Kidney epithelial cell (primary cell): ENCODE results near the gene FANCF. TPM values are rescaled to one million over a fixed set of nuclear protein-coding genes. Genes with fewer than 3 reads are reported as not detected.

ENCODE experiments used
- DNase-seq: peaks from one replicate; pipeline ENCODE4 v3.0.0-alpha.2; 2010; ENCODE audit warnings: low read depth
- H3K27me3 ChIP-seq: 2 replicates; pipeline ENCODE4 v1.6.0; 2011; ENCODE audit warnings: low read length; ENCODE audit not compliant: control insufficient read depth, insufficient read depth
- H3K36me3 ChIP-seq: 2 replicates; pipeline ENCODE4 v1.5.1; 2011; ENCODE audit warnings: low read length; ENCODE audit not compliant: control insufficient read depth, insufficient read depth
- H3K4me3 ChIP-seq: 2 replicates; pipeline ENCODE4 v1.5.1; 2011; ENCODE audit warnings: low read depth, mild to moderate bottlenecking, control low read depth, low read length
- total RNA-seq: library from RNA; depleted of rRNA; stranded (reverse); fragments of >200 nt; gene quantifications from 2 replicates; pipeline ENCODE4 v1.2.3, GENCODE V29; 2015
- TF ChIP-seq, protein P1 (sequence below): IDR thresholded peaks from 2 replicates; pipeline ENCODE4 v1.5.1; 2011; ENCODE audit warnings: mild to moderate bottlenecking, moderate library complexity, low read length, control low read depth, inconsistent platforms; ENCODE audit not compliant: insufficient read depth, poor library complexity, severe bottlenecking

Gene FANCF
- total RNA-seq, 1 donor from 2014 or later = 19.2 TPM

DNA sequence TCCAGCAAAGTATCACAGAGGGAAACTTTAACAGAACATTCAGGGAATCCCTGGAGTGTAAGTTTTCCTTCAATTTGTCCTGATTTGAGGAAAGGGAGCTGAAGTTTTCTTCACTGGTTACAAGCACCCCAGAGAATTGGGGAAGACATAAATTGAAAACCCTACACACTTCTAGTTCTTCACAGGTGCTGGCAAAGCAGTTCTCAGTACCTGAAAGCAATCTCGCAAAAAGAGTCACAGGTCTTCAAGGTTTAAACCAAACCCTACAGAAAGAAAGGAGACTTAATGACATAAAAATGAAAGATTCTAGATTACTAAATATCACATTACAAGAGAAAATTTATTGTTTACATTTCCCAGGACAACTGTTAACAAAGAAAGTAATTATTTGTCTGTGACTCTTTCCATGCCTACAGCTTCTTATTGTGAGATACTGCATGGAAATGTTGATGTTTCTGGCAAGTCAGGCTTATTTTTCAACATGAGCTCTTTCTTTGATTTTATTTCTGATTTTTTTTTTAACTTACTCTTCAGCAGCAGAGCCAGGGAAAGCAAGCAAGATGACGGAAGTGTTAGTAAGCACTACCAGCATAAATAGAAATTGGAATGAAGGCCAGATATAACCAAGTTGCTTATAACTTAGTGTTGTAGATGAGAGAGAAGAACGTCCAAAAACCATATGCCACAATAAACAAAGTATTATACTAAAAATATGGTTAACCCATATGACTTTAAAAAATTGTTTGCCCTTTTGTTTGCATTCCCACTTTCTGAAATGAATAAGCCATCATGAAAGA, 44.1 kb downstream of the FANCF start:
- no peaks in the 10 kb centered on the region for H3K27me3 ChIP-seq
- no peak for DNase-seq
- no peaks in the 10 kb centered on the region for H3K36me3 ChIP-seq
- TF ChIP-seq, protein P1, sequence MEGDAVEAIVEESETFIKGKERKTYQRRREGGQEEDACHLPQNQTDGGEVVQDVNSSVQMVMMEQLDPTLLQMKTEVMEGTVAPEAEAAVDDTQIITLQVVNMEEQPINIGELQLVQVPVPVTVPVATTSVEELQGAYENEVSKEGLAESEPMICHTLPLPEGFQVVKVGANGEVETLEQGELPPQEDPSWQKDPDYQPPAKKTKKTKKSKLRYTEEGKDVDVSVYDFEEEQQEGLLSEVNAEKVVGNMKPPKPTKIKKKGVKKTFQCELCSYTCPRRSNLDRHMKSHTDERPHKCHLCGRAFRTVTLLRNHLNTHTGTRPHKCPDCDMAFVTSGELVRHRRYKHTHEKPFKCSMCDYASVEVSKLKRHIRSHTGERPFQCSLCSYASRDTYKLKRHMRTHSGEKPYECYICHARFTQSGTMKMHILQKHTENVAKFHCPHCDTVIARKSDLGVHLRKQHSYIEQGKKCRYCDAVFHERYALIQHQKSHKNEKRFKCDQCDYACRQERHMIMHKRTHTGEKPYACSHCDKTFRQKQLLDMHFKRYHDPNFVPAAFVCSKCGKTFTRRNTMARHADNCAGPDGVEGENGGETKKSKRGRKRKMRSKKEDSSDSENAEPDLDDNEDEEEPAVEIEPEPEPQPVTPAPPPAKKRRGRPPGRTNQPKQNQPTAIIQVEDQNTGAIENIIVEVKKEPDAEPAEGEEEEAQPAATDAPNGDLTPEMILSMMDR = no peak
- no peak overlapping the region for H3K4me3 ChIP-seq

DNA sequence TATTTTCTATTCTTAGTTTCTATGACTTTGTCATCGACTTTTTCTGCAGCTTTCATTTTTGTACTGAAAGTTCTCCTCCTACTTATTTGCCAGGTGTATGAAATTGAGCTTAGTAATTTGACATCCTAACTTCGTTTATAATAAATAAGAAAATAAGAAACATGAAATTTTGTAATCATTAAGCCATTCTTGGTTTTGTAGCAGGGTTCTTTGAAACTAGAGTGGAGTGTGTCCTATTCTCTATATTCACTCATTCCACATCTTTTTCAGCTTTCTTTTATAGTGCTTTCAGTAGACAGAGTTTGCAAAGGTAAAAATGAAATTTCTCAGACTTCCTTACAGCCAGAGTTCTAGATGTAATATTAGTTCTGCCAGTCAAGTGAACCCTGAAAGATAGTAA, 47.8 kb downstream of the FANCF start:
- Histone ChIP-seq H3K36me3 (no peaks in the 10 kb centered on the region), H3K27me3 (no peaks in the 10 kb centered on the region), H3K4me3 (no peak overlapping the region)
- DNase-seq = no peak
- TF ChIP-seq, protein P1 = no peak

Other genes with a start within 250 kb of the FANCF start
- 0.46 and 3.9 TPM in 2 replicates for gene GAS2, start 40.8 kb upstream of the FANCF start, total RNA-seq
- gene SVIP, start 204.0 kb upstream of the FANCF start, total RNA-seq = 9.2 and 14.8 TPM in 2 replicates
- gene CCDC179, start 234.7 kb upstream of the FANCF start, total RNA-seq = not detected in 2 replicates